GM23338 (cell line): ENCODE results near the gene ZNF33B. TPM values are rescaled to one million over a fixed set of nuclear protein-coding genes. Genes with fewer than 3 reads are reported as not detected.
A peak's percentile ranks its signal among the peaks of the same experiment; 100 is the strongest.

ENCODE experiments used
- ATAC-seq: fragments of 200-7000 bp; cut with Tn5 transposase; 3 replicates; pipeline ENCODE4 v1.9.1; 2020
- DNase-seq: peaks from one replicate; pipeline ENCODE4 v3.0.0-alpha.2; 2015; ENCODE audit warnings: low spot score
- H2AFZ ChIP-seq: fragments of 200-600 bp; sonication (generic); 2 replicates; pipeline ENCODE4 v1.8.0; 2016; ENCODE audit warnings: antibody characterized with exemption, mild to moderate bottlenecking, moderate library complexity
- H3F3A ChIP-seq: fragments of 200-600 bp; sonication (generic); replicated peaks from 2 replicates; pipeline ENCODE4 v1.8.0; 2017; ENCODE audit warnings: antibody characterized with exemption, mixed run types, low read depth
- H3K27ac ChIP-seq: fragments of 200-600 bp; sonication (generic); 2 replicates; pipeline ENCODE4 v1.6.1; 2016; ENCODE audit warnings: low read depth
- H3K27me3 ChIP-seq: fragments of 200-600 bp; sonication (generic); 2 replicates; pipeline ENCODE4 v1.8.0; 2016; ENCODE audit warnings: mild to moderate bottlenecking, mixed run types, moderate library complexity; ENCODE audit not compliant: insufficient read depth
- H3K36me3 ChIP-seq: fragments of 200-600 bp; sonication (generic); 2 replicates; pipeline ENCODE4 v1.8.0; 2016; ENCODE audit warnings: mild to moderate bottlenecking; ENCODE audit not compliant: insufficient read depth
- H3K4me1 ChIP-seq: fragments of 200-600 bp; sonication (generic); 2 replicates; pipeline ENCODE4 v1.8.0; 2016; ENCODE audit warnings: mild to moderate bottlenecking, moderate library complexity; ENCODE audit not compliant: insufficient read depth
- H3K4me2 ChIP-seq: fragments of 200-600 bp; sonication (generic); 2 replicates; pipeline ENCODE4 v1.7.1; 2017; ENCODE audit warnings: mixed run types
- H3K4me3 ChIP-seq: fragments of 200-600 bp; sonication (generic); 2 replicates; pipeline ENCODE4 v1.6.1; 2016; ENCODE audit warnings: mixed run types
- H3K79me2 ChIP-seq: fragments of 200-600 bp; sonication (generic); replicated peaks from 2 replicates; pipeline ENCODE4 v1.8.0; 2017; ENCODE audit warnings: mild to moderate bottlenecking; ENCODE audit not compliant: insufficient read depth
- H3K9me2 ChIP-seq: fragments of 200-600 bp; sonication (generic); 2 replicates; pipeline ENCODE4 v1.8.0; 2017; ENCODE audit not compliant: insufficient read depth
- H4K20me1 ChIP-seq: fragments of 200-600 bp; sonication (generic); replicated peaks from 2 replicates; pipeline ENCODE4 v1.8.0; 2017; ENCODE audit warnings: mild to moderate bottlenecking; ENCODE audit not compliant: insufficient read depth
- H3K27ac Mint-ChIP-seq: 2 replicates; pipeline ENCODE4 v1.8.0; 2020; ENCODE audit warnings: inconsistent platforms, mild to moderate bottlenecking, moderate library complexity, mixed read lengths
- H3K27me3 Mint-ChIP-seq: 3 replicates; pipeline ENCODE4 v1.8.0; 2022; ENCODE audit warnings: low read depth, mild to moderate bottlenecking, moderate library complexity, mixed read lengths, inconsistent platforms; ENCODE audit not compliant: insufficient read depth, poor library complexity
- H3K36me3 Mint-ChIP-seq: 3 replicates; pipeline ENCODE4 v1.8.0; 2021; ENCODE audit warnings: low read depth, mild to moderate bottlenecking, inconsistent platforms, moderate library complexity, mixed read lengths
- H3K4me1 Mint-ChIP-seq: 3 replicates; pipeline ENCODE4 v1.8.0; 2020; ENCODE audit warnings: mild to moderate bottlenecking, inconsistent platforms, mixed read lengths
- H3K4me3 Mint-ChIP-seq: 3 replicates; pipeline ENCODE4 v1.8.0; 2021; ENCODE audit warnings: moderate library complexity, mild to moderate bottlenecking, inconsistent platforms, mixed read lengths
- H3K9me3 Mint-ChIP-seq: 3 replicates; pipeline ENCODE4 v1.8.0; 2020; ENCODE audit warnings: moderate library complexity, mild to moderate bottlenecking, inconsistent platforms, mixed read lengths
- CREB1 ChIP-seq: fragments of 250-450 bp; sonication (Bioruptor Pico); IDR thresholded peaks from 2 replicates; pipeline ENCODE4 v1.5.0; 2020; ENCODE audit warnings: low read depth, mild to moderate bottlenecking, moderate library complexity
- EZH2 ChIP-seq: fragments of 200-600 bp; sonication (generic); IDR thresholded peaks from one replicate; pipeline ENCODE4 v1.8.0; 2017; ENCODE audit warnings: antibody characterized with exemption, mild to moderate bottlenecking, low read depth; ENCODE audit not compliant: unreplicated experiment
- EZH2phosphoT487 ChIP-seq: fragments of 200-600 bp; sonication (generic); IDR thresholded peaks from one replicate; pipeline ENCODE4 v1.8.1; 2018; ENCODE audit warnings: antibody characterized with exemption; ENCODE audit not compliant: unreplicated experiment
- JUNB ChIP-seq: IDR thresholded peaks from one replicate; pipeline ENCODE4 v1.6.1; 2016; ENCODE audit warnings: antibody characterized with exemption; ENCODE audit not compliant: unreplicated experiment
- NANOG ChIP-seq: IDR thresholded peaks from 2 replicates; pipeline ENCODE4 v1.6.1; 2016; ENCODE audit warnings: antibody characterized with exemption, borderline replicate concordance
- POLR2AphosphoS5 ChIP-seq: IDR thresholded peaks from 2 replicates; pipeline ENCODE4 v1.6.1; 2016; ENCODE audit warnings: antibody characterized with exemption, low read depth
- STAT1 ChIP-seq: IDR thresholded peaks from one replicate; pipeline ENCODE4 v1.6.1; 2016; ENCODE audit warnings: antibody characterized with exemption; ENCODE audit not compliant: unreplicated experiment
- ZNF114 ChIP-seq: fragments of 250-450 bp; sonication (Bioruptor Pico); IDR thresholded peaks from 2 replicates; pipeline ENCODE4 v1.5.0; 2020; ENCODE audit warnings: mild to moderate bottlenecking, moderate library complexity
- ZNF331 ChIP-seq: fragments of 250-450 bp; sonication (Bioruptor Pico); IDR thresholded peaks from 2 replicates; pipeline ENCODE4 v1.5.0; 2020; ENCODE audit warnings: low read depth, mild to moderate bottlenecking, moderate library complexity
- polyA plus RNA-seq: library from polyadenylated mRNA; unstranded; fragments of >200 nt; fragmentation: Nextera tagmentation; extraction: Ambion mirVana; gene quantifications from 2 replicates; pipeline ENCODE4 v1.2.1, GENCODE V29; 2016
- total RNA-seq: library from RNA; depleted of rRNA; stranded (reverse); fragments of >200 nt; shearing (Covaris generic); gene quantifications from 2 replicates; pipeline ENCODE4 v1.2.3, GENCODE V29; 2014
- TF ChIP-seq, protein P1 (sequence below): IDR thresholded peaks from one replicate; pipeline ENCODE4 v1.6.1; 2018; ENCODE audit warnings: antibody characterized with exemption; ENCODE audit not compliant: unreplicated experiment
- TF ChIP-seq, protein P2 (sequence below): IDR thresholded peaks from 2 replicates; pipeline ENCODE4 v1.6.1; 2016; ENCODE audit warnings: antibody characterized with exemption
- TF ChIP-seq, protein P3 (sequence below), 2 experiments: fragments of 200-600 bp in 1 of 2; sonication (generic) in 1 of 2; conservative IDR thresholded peaks; 2 replicates each; pipeline versions ENCODE4 v1.5.1 to v1.6.1; 2016 to 2017; ENCODE audit warnings: antibody characterized with exemption in 2 of 2, low read depth in 2 of 2, mild to moderate bottlenecking in 2 of 2, moderate library complexity in 1 of 2
- TF ChIP-seq, protein P4 (sequence below): fragments of 250-450 bp; sonication (Bioruptor Pico); IDR thresholded peaks from 2 replicates; pipeline ENCODE4 v1.5.0; 2020; ENCODE audit warnings: mild to moderate bottlenecking, moderate library complexity

Gene ZNF33B
- total and polyA plus RNA-seq, 2 experiments from 2014 or later, result 14.4 to 17.2 TPM

DNA sequence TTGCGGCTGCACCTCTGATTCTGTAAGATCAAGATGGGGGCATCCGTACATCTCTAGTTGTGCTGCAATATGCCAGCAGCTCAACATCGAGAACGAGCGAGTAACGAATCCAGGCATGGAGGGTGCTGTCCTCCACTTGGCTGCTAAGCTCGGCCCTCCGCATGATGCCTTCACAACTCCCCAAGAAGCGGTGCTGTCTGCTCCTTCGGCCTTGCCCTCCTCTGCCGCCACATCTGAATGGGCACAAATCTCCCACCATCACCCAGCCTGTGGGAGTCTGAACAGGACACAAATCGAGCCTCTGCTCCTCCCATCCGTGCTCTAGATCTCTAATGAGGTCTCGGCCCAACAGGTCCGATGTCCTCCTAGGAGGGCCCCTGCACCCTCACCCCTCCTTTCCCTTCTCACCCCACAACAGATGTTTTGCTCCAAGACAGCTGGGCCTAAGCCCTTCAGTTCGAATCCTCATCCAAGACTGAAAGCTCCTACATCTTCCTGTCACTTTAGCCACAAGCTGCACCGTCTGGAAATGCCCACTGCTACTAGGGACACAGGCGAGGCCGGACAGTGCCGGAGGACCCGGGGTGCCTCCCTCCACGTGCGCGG is 86.7 kb downstream of the ZNF33B start:
- Histone ChIP-seq H3K4me3 (peak overlapping the region; percentile 67), H3K4me2 (peak overlapping the region; percentile 93), H4K20me1 (no peaks in the 10 kb centered on the region), H3K9me2 (0 out of 2 replicates have a peak, but pooled peaks cover 3% of the 10 kb centered on the region), H3F3A (no peaks in the 10 kb centered on the region), H3K36me3 (peaks cover 4% of the 10 kb centered on the region; the same call in 1 of the 2 replicates), H3K27me3 (no peaks in the 10 kb centered on the region), H3K27ac (no peak overlapping the region), H3K79me2 (peaks cover 7% of the 10 kb centered on the region; the same call in 1 of the 2 replicates), H3K4me1 (no peaks in the 10 kb centered on the region; the same call in 1 of the 2 replicates), H2AFZ (peak overlapping the region; percentile 94)
- peaks cover 35% of the 10 kb centered on the region for H3K36me3 Mint-ChIP-seq
- DNase-seq (no peak), ATAC-seq (peak; percentile 25)
- no peak overlapping the region for H3K27ac Mint-ChIP-seq
- peaks cover 12% of the 10 kb centered on the region; the same call in 2 of the 3 replicates for H3K4me1 Mint-ChIP-seq
- TF ChIP-seq, protein P1, sequence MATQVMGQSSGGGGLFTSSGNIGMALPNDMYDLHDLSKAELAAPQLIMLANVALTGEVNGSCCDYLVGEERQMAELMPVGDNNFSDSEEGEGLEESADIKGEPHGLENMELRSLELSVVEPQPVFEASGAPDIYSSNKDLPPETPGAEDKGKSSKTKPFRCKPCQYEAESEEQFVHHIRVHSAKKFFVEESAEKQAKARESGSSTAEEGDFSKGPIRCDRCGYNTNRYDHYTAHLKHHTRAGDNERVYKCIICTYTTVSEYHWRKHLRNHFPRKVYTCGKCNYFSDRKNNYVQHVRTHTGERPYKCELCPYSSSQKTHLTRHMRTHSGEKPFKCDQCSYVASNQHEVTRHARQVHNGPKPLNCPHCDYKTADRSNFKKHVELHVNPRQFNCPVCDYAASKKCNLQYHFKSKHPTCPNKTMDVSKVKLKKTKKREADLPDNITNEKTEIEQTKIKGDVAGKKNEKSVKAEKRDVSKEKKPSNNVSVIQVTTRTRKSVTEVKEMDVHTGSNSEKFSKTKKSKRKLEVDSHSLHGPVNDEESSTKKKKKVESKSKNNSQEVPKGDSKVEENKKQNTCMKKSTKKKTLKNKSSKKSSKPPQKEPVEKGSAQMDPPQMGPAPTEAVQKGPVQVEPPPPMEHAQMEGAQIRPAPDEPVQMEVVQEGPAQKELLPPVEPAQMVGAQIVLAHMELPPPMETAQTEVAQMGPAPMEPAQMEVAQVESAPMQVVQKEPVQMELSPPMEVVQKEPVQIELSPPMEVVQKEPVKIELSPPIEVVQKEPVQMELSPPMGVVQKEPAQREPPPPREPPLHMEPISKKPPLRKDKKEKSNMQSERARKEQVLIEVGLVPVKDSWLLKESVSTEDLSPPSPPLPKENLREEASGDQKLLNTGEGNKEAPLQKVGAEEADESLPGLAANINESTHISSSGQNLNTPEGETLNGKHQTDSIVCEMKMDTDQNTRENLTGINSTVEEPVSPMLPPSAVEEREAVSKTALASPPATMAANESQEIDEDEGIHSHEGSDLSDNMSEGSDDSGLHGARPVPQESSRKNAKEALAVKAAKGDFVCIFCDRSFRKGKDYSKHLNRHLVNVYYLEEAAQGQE, result no peak
- no peak for TF ChIP-seq POLR2AphosphoS5
- TF ChIP-seq JUNB, result no peak
- TF ChIP-seq ZNF331 (CRISPR knock-in tag), result no peak
- TF ChIP-seq, protein P2, sequence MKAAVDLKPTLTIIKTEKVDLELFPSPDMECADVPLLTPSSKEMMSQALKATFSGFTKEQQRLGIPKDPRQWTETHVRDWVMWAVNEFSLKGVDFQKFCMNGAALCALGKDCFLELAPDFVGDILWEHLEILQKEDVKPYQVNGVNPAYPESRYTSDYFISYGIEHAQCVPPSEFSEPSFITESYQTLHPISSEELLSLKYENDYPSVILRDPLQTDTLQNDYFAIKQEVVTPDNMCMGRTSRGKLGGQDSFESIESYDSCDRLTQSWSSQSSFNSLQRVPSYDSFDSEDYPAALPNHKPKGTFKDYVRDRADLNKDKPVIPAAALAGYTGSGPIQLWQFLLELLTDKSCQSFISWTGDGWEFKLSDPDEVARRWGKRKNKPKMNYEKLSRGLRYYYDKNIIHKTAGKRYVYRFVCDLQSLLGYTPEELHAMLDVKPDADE, result no peak
- no peak for TF ChIP-seq CREB1 (CRISPR knock-in tag)
- TF ChIP-seq, protein P3, sequence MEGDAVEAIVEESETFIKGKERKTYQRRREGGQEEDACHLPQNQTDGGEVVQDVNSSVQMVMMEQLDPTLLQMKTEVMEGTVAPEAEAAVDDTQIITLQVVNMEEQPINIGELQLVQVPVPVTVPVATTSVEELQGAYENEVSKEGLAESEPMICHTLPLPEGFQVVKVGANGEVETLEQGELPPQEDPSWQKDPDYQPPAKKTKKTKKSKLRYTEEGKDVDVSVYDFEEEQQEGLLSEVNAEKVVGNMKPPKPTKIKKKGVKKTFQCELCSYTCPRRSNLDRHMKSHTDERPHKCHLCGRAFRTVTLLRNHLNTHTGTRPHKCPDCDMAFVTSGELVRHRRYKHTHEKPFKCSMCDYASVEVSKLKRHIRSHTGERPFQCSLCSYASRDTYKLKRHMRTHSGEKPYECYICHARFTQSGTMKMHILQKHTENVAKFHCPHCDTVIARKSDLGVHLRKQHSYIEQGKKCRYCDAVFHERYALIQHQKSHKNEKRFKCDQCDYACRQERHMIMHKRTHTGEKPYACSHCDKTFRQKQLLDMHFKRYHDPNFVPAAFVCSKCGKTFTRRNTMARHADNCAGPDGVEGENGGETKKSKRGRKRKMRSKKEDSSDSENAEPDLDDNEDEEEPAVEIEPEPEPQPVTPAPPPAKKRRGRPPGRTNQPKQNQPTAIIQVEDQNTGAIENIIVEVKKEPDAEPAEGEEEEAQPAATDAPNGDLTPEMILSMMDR (conservative IDR thresholded peaks at IDR 0.05; ENCODE audit: low read depth in 2 of 2), result no peak
- TF ChIP-seq EZH2, result no peak
- no peak for TF ChIP-seq EZH2phosphoT487
- no peak for TF ChIP-seq STAT1
- TF ChIP-seq, protein P4, sequence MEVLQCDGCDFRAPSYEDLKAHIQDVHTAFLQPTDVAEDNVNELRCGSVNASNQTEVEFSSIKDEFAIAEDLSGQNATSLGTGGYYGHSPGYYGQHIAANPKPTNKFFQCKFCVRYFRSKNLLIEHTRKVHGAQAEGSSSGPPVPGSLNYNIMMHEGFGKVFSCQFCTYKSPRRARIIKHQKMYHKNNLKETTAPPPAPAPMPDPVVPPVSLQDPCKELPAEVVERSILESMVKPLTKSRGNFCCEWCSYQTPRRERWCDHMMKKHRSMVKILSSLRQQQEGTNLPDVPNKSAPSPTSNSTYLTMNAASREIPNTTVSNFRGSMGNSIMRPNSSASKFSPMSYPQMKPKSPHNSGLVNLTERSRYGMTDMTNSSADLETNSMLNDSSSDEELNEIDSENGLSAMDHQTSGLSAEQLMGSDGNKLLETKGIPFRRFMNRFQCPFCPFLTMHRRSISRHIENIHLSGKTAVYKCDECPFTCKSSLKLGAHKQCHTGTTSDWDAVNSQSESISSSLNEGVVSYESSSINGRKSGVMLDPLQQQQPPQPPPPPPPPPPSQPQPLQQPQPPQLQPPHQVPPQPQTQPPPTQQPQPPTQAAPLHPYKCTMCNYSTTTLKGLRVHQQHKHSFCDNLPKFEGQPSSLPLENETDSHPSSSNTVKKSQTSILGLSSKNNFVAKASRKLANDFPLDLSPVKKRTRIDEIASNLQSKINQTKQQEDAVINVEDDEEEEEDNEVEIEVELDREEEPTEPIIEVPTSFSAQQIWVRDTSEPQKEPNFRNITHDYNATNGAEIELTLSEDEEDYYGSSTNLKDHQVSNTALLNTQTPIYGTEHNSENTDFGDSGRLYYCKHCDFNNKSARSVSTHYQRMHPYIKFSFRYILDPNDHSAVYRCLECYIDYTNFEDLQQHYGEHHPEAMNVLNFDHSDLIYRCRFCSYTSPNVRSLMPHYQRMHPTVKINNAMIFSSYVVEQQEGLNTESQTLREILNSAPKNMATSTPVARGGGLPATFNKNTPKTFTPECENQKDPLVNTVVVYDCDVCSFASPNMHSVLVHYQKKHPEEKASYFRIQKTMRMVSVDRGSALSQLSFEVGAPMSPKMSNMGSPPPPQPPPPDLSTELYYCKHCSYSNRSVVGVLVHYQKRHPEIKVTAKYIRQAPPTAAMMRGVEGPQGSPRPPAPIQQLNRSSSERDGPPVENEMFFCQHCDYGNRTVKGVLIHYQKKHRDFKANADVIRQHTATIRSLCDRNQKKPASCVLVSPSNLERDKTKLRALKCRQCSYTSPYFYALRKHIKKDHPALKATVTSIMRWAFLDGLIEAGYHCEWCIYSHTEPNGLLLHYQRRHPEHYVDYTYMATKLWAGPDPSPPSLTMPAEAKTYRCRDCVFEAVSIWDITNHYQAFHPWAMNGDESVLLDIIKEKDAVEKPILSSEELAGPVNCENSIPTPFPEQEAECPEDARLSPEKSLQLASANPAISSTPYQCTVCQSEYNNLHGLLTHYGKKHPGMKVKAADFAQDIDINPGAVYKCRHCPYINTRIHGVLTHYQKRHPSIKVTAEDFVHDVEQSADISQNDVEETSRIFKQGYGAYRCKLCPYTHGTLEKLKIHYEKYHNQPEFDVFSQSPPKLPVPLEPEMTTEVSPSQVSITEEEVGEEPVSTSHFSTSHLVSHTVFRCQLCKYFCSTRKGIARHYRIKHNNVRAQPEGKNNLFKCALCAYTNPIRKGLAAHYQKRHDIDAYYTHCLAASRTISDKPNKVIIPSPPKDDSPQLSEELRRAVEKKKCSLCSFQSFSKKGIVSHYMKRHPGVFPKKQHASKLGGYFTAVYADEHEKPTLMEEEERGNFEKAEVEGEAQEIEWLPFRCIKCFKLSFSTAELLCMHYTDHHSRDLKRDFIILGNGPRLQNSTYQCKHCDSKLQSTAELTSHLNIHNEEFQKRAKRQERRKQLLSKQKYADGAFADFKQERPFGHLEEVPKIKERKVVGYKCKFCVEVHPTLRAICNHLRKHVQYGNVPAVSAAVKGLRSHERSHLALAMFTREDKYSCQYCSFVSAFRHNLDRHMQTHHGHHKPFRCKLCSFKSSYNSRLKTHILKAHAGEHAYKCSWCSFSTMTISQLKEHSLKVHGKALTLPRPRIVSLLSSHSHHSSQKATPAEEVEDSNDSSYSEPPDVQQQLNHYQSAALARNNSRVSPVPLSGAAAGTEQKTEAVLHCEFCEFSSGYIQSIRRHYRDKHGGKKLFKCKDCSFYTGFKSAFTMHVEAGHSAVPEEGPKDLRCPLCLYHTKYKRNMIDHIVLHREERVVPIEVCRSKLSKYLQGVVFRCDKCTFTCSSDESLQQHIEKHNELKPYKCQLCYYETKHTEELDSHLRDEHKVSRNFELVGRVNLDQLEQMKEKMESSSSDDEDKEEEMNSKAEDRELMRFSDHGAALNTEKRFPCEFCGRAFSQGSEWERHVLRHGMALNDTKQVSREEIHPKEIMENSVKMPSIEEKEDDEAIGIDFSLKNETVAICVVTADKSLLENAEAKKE (CRISPR knock-in tag), result no peak
- TF ChIP-seq ZNF114 (CRISPR knock-in tag), result no peak
- no peak for TF ChIP-seq NANOG
- H3K4me3 Mint-ChIP-seq, result peak overlapping the region; percentile 95
- peaks cover 24% of the 10 kb centered on the region for H3K27me3 Mint-ChIP-seq
- peaks cover 24% of the 10 kb centered on the region for H3K9me3 Mint-ChIP-seq
